OCI-LY3 (cell line): ENCODE results near the gene SH3TC2.

Experiments used
- H2AFZ ChIP-seq: fragments of 200-600, 300-600 bp; shearing (Covaris generic); 2 replicates; pipeline ENCODE4 v1.6.0; 2014; ENCODE audit warnings: antibody characterized with exemption, low read depth, low read length
- H3K27ac ChIP-seq: fragments of 200-600, 300-600 bp; sonication (generic); 2 replicates; pipeline ENCODE4 v1.5.1; 2014; ENCODE audit warnings: mild to moderate bottlenecking, low read length, moderate library complexity, mixed read lengths
- H3K27me3 ChIP-seq: fragments of 200-600, 300-600 bp; sonication (generic); 2 replicates; pipeline ENCODE4 v1.6.1; 2014; ENCODE audit warnings: low read depth, low read length, mixed read lengths
- H3K36me3 ChIP-seq: fragments of 200-600, 300-600 bp; sonication (generic); replicated peaks from 2 replicates; pipeline ENCODE3; 2014; ENCODE audit warnings: low read depth, low read length, mixed read lengths
- H3K4me1 ChIP-seq: fragments of 300-600, 200-600 bp; sonication (generic); 2 replicates; pipeline ENCODE4 v1.6.1; 2014; ENCODE audit warnings: low read length, mixed read lengths
- H3K4me2 ChIP-seq: fragments of 200-600, 300-600 bp; sonication (generic); 2 replicates; pipeline ENCODE4 v1.6.1; 2014; ENCODE audit warnings: low read length, mixed read lengths
- H3K4me3 ChIP-seq: fragments of 300-600, 200-600 bp; sonication (generic); 2 replicates; pipeline ENCODE4 v1.5.1; 2014; ENCODE audit warnings: antibody characterized with exemption, mild to moderate bottlenecking, low read length, moderate library complexity
- H3K79me2 ChIP-seq: fragments of 300-600, 200-600 bp; shearing (Covaris generic); 2 replicates; pipeline ENCODE4 v1.6.1; 2014; ENCODE audit warnings: mild to moderate bottlenecking, low read length, mixed read lengths
- H3K9ac ChIP-seq: fragments of 300-600, 200-600 bp; shearing (Covaris generic); 2 replicates; pipeline ENCODE4 v1.6.0; 2014; ENCODE audit warnings: mild to moderate bottlenecking, low read length, moderate library complexity
- H3K9me3 ChIP-seq: fragments of 200-600, 300-600 bp; shearing (Covaris generic); 2 replicates; pipeline ENCODE4 v1.6.1; 2014; ENCODE audit warnings: low read length, mixed read lengths; ENCODE audit not compliant: insufficient read depth
- H4K20me1 ChIP-seq: fragments of 200-600, 300-600 bp; sonication (generic); 2 replicates; pipeline ENCODE4 v1.6.1; 2016; ENCODE audit warnings: low read length, mixed read lengths; ENCODE audit not compliant: insufficient read depth
- CTCF ChIP-seq: fragments of 200-600, 300-600 bp; sonication (generic); IDR thresholded peaks from 2 replicates; pipeline ENCODE4 v1.5.1; 2014; ENCODE audit warnings: antibody characterized with exemption, low read length, low read depth
- EZH2phosphoT487 ChIP-seq: fragments of 200-600 bp; shearing (Covaris generic); IDR thresholded peaks from 2 replicates; pipeline ENCODE4 v1.6.1; 2018; ENCODE audit warnings: antibody characterized with exemption, mixed run types, low read depth

Gene SH3TC2

GRCh38 chr5:149063896-149064478 is 1.1 kb upstream of the SH3TC2 start:
- no peak overlapping the region for H3K4me2 ChIP-seq
- no peaks in the 10 kb centered on the region for H3K27me3 ChIP-seq
- no peaks in the 10 kb centered on the region for H3K4me1 ChIP-seq
- no peaks in the 10 kb centered on the region for H3K79me2 ChIP-seq
- H3K4me3 ChIP-seq, result no peak overlapping the region
- H4K20me1 ChIP-seq, result no peaks in the 10 kb centered on the region
- no peak overlapping the region for H3K27ac ChIP-seq
- no peaks in the 10 kb centered on the region for H3K36me3 ChIP-seq
- H3K9me3 ChIP-seq, result no peaks in the 10 kb centered on the region
- TF ChIP-seq CTCF (no peak), EZH2phosphoT487 (no peak)
- H3K9ac ChIP-seq, result no peak overlapping the region
- H2AFZ ChIP-seq, result no peak overlapping the region

GRCh38 chr5:149062371-149063016 is 368 bp downstream of the SH3TC2 start:
- Histone ChIP-seq H3K4me1 (no peaks in the 10 kb centered on the region), H3K9ac (no peak overlapping the region), H3K36me3 (no peaks in the 10 kb centered on the region), H4K20me1 (no peaks in the 10 kb centered on the region), H3K27me3 (no peaks in the 10 kb centered on the region), H3K27ac (no peak overlapping the region), H3K4me2 (no peak overlapping the region), H3K4me3 (no peak overlapping the region), H3K9me3 (no peaks in the 10 kb centered on the region), H3K79me2 (no peaks in the 10 kb centered on the region), H2AFZ (no peak overlapping the region)
- TF ChIP-seq CTCF (no peak), EZH2phosphoT487 (no peak)

- Histone ChIP-seq H2AFZ (no peak overlapping the region), H3K4me2 (no peak overlapping the region), H3K4me3 (no peak overlapping the region), H3K79me2 (no peaks in the 10 kb centered on the region), H3K4me1 (no peaks in the 10 kb centered on the region), H4K20me1 (no peaks in the 10 kb centered on the region), H3K36me3 (no peaks in the 10 kb centered on the region), H3K9me3 (no peaks in the 10 kb centered on the region), H3K27me3 (no peaks in the 10 kb centered on the region), H3K9ac (no peak overlapping the region), H3K27ac (no peak overlapping the region)
- TF ChIP-seq EZH2phosphoT487 (no peak), CTCF (no peak)
These were observed 1.5 kb downstream of the SH3TC2 start for GRCh38 chr5:149061341-149061740.

GRCh38 chr5:149060325-149060724 is 2.5 kb downstream of the SH3TC2 start:
- H3K79me2 ChIP-seq, result no peaks in the 10 kb centered on the region
- no peaks in the 10 kb centered on the region for H3K27me3 ChIP-seq
- H4K20me1 ChIP-seq, result no peaks in the 10 kb centered on the region
- no peak for TF ChIP-seq CTCF
- no peak for TF ChIP-seq EZH2phosphoT487
- no peaks in the 10 kb centered on the region for H3K4me1 ChIP-seq
- H3K4me3 ChIP-seq, result no peak overlapping the region
- no peaks in the 10 kb centered on the region for H3K9me3 ChIP-seq
- H3K36me3 ChIP-seq, result no peaks in the 10 kb centered on the region
- H3K9ac ChIP-seq, result no peak overlapping the region
- H3K4me2 ChIP-seq, result no peak overlapping the region
- H2AFZ ChIP-seq, result no peak overlapping the region
- H3K27ac ChIP-seq, result no peak overlapping the region
